Common myeloid progenitor, CD34-positive (primary cell): ENCODE measurements around the gene GRM4.

ENCODE experiments used
- CTCF ChIA-PET: fragments of 350-600 bp; sonication (Branson Sonifier 250); formaldehyde crosslinking; loops from one replicate; lab custom pipeline; 2021; ENCODE audit warnings: antibody characterized with exemption; lab: Charles Lee
- POLR2A ChIA-PET: fragments of 350-600 bp; sonication (Branson Sonifier 250); formaldehyde crosslinking; loops from one replicate; lab custom pipeline; 2021; ENCODE audit warnings: antibody characterized with exemption; lab: Charles Lee
- DNase-seq, 3 donors: peaks; one replicate each; pipeline versions ENCODE4 v3.0.0 to v3.0.0-alpha.2; 2013
- H3K27ac ChIP-seq, 2 experiments: 1 replicate in 1 of 2; 2 replicates in 1 of 2; pipeline ENCODE4 v1.7.0; 2013; ENCODE audit warnings: inconsistent platforms in 2 of 2, low read length in 2 of 2, mild to moderate bottlenecking in 2 of 2, low read depth in 1 of 2, moderate library complexity in 1 of 2; ENCODE audit not compliant: severe bottlenecking in 2 of 2, insufficient read depth in 1 of 2, poor library complexity in 1 of 2
- H3K27me3 ChIP-seq, 5 experiments: replicated peaks in 2 of 5; 1 replicate in 3 of 5; 2 replicates in 2 of 5; pipeline versions ENCODE4 v1.6.1 to v1.7.0; 2013; ENCODE audit warnings: low read length in 4 of 5, mild to moderate bottlenecking in 2 of 5, moderate library complexity in 2 of 5, inconsistent platforms in 1 of 5; ENCODE audit not compliant: insufficient read depth in 5 of 5, control insufficient read depth in 4 of 5
- H3K36me3 ChIP-seq, 4 experiments: 1 replicate in 2 of 4; 2 replicates in 2 of 4; pipeline versions ENCODE4 v1.6.1 to v1.7.0; 2013; ENCODE audit warnings: low read length in 3 of 4, control low read depth in 1 of 4, mild to moderate bottlenecking in 1 of 4; ENCODE audit not compliant: control insufficient read depth in 4 of 4, insufficient read depth in 4 of 4
- H3K4me1 ChIP-seq, 4 experiments: 1 replicate in 3 of 4; 2 replicates in 1 of 4; pipeline versions ENCODE4 v1.6.1 to v1.7.1; 2013; ENCODE audit warnings: low read length in 3 of 4, mild to moderate bottlenecking in 3 of 4, control low read depth in 1 of 4, inconsistent platforms in 1 of 4, moderate library complexity in 1 of 4; ENCODE audit not compliant: control insufficient read depth in 4 of 4, insufficient read depth in 4 of 4; ENCODE audit errors: control extremely low read depth in 1 of 4
- H3K4me3 ChIP-seq, 7 experiments: 1 replicate in 4 of 7; 2 replicates in 3 of 7; pipeline versions ENCODE4 v1.5.1 to v1.7.0; 2013; ENCODE audit warnings: mild to moderate bottlenecking in 7 of 7, low read length in 6 of 7, moderate library complexity in 6 of 7, inconsistent platforms in 2 of 7, low read depth in 2 of 7, control low read depth in 1 of 7; ENCODE audit not compliant: insufficient read depth in 4 of 7, control insufficient read depth in 1 of 7; ENCODE audit errors: extremely low read depth in 1 of 7
- H3K9me3 ChIP-seq, 5 experiments: 1 replicate in 4 of 5; 2 replicates in 1 of 5; pipeline versions ENCODE4 v1.6.1 to v1.7.1; 2013; ENCODE audit warnings: low read length in 4 of 5, mild to moderate bottlenecking in 2 of 5, inconsistent platforms in 1 of 5, low read depth in 1 of 5, moderate library complexity in 1 of 5; ENCODE audit not compliant: control insufficient read depth in 4 of 5, insufficient read depth in 2 of 5; ENCODE audit errors: control extremely low read depth in 1 of 5
- WGBS: methylation state at CpG from one replicate; pipeline ENCODE4 v1.1.5; 2013; ENCODE audit not compliant: insufficient coverage; 5-methylcytosine and 5-hydroxymethylcytosine counted together

GRM4 gene

GRCh38 chr6:34110610-34111009 is 35.3 kb downstream of the GRM4 start:
- H3K4me1 ChIP-seq: no peaks in the 10 kb centered on the region
- DNase-seq: no peak
- H3K36me3 ChIP-seq: no peaks in the 10 kb centered on the region
- peaks cover 0 to 21% (median 2%) of the 10 kb centered on the region in 5 experiments for H3K27me3 ChIP-seq
- 89% methylated on average over 4 of the region's 6 CpGs for WGBS
- H3K27ac ChIP-seq: no peak overlapping the region
- ChIA-PET CTCF (interaction anchor here (0.9 to 1.4 kb wide), 2 partner anchors 45 to 304 kb away, joined by 3 to 4 read pairs; no protein-coding TSS in a partner anchor), POLR2A (no interaction called here)
- no peak overlapping the region for H3K4me3 ChIP-seq
- no peaks in the 10 kb centered on the region for H3K9me3 ChIP-seq

DNA sequence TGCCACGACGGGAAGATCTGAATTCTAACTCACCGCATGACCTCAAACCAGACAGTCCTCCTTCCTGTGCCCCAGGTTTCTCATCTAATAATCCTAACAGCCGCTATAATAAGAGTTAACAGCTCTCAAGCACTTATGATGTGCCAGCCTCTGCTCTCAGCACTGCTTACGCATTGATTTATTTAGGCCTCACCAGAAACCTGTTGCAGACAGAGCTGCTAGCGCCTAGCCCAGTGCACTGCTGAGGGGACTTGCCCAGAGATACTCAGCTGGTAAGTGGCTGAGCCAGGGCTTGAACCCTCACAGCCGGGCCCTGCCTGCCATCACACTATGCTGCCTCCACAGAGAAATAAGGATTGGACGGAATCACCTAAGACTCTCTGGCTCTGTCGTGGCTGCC is 37.7 kb downstream of the GRM4 start:
- no peaks in the 10 kb centered on the region for H3K36me3 ChIP-seq
- H3K9me3 ChIP-seq: no peaks in the 10 kb centered on the region
- WGBS: 90% methylated on average over 9 of the region's 9 CpGs
- H3K4me3 ChIP-seq: no peak overlapping the region
- ChIA-PET CTCF (no interaction called here), POLR2A (no interaction called here)
- H3K4me1 ChIP-seq: no peaks in the 10 kb centered on the region
- no peak overlapping the region for H3K27ac ChIP-seq
- peaks cover 0 to 18% (median 0%) of the 10 kb centered on the region in 5 experiments for H3K27me3 ChIP-seq
- DNase-seq: no peak

GRCh38 chr6:34106900-34107299 is 39.0 kb downstream of the GRM4 start:
- CTCF ChIA-PET: no interaction called here
- no peak overlapping the region for H3K4me3 ChIP-seq
- POLR2A ChIA-PET: interaction anchor here (0.8 kb wide), 1 partner anchor 279 kb away, joined by 5 read pairs; no protein-coding TSS in a partner anchor
- peaks cover 0 to 8% (median 4%) of the 10 kb centered on the region in 5 experiments for H3K27me3 ChIP-seq
- no peaks in the 10 kb centered on the region for H3K4me1 ChIP-seq
- H3K9me3 ChIP-seq: no peaks in the 10 kb centered on the region
- no peak for DNase-seq
- 86% methylated on average over 4 of the region's 5 CpGs for WGBS
- no peaks in the 10 kb centered on the region for H3K36me3 ChIP-seq
- no peak overlapping the region for H3K27ac ChIP-seq

- ChIA-PET POLR2A (interaction anchor here (0.8 kb wide), 1 partner anchor 280 kb away, joined by 5 read pairs; no protein-coding TSS in a partner anchor), CTCF (no interaction called here)
- H3K9me3 ChIP-seq: no peaks in the 10 kb centered on the region
- no peak overlapping the region for H3K4me3 ChIP-seq
- no peak overlapping the region for H3K27ac ChIP-seq
- no peaks in the 10 kb centered on the region for H3K4me1 ChIP-seq
- no peak for DNase-seq
- H3K36me3 ChIP-seq: no peaks in the 10 kb centered on the region
- 93% methylated on average over 5 of the region's 6 CpGs for WGBS
- H3K27me3 ChIP-seq: peaks cover 0 to 7% (median 4%) of the 10 kb centered on the region in 5 experiments
These were observed 39.5 kb downstream of the GRM4 start for GRCh38 chr6:34106421-34106820.

DNA sequence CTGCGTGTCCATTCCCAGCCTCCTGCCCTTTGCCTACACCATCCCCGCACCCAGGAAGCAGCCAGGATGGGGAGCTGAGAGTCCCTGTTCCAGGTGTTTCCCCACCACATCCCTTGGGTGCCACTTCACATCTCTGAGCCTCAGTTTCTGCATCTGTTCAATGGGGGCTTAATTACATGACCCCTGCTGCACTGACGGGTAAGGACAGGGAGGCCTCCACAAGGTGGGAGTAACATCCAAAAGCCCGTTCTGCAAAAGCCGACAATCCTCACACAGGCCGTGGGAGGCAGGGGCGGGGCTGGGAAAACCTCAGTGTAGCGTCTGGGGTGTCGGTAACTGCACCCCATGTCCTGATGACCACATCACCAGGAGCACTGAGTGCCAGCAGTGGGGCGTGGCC is 41.3 kb downstream of the GRM4 start:
- no peaks in the 10 kb centered on the region for H3K9me3 ChIP-seq
- no peak overlapping the region for H3K4me3 ChIP-seq
- no peak for DNase-seq
- no peaks in the 10 kb centered on the region for H3K4me1 ChIP-seq
- H3K27ac ChIP-seq: no peak overlapping the region
- WGBS: 92% methylated on average over 7 of the region's 10 CpGs
- no peaks in the 10 kb centered on the region for H3K36me3 ChIP-seq
- peaks cover 0 to 5% (median 0%) of the 10 kb centered on the region in 5 experiments for H3K27me3 ChIP-seq
- ChIA-PET CTCF (no interaction called here), POLR2A (no interaction called here)

DNA sequence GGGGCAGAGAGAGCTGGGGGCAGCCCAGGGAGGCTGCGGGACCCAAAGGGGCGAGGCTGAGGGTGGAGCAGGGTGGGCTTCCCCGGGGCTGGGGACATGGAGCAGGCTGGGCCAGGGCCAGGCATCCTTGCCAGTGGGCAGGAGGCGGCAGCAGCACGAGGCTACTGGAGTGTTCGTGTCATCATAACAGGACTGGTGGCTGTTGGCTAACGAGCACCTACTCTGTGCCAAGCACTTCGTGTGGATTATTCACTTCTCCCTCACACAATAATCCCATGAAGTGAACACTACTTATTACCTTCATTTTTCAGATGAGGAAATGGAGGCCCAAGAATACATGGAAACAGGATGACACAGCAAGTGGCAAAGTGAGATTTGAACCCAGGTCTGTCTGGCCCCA is 41.7 kb downstream of the GRM4 start:
- Histone ChIP-seq H3K27me3 (peaks cover 0 to 5% (median 0%) of the 10 kb centered on the region in 5 experiments), H3K27ac (no peak overlapping the region), H3K36me3 (no peaks in the 10 kb centered on the region), H3K4me1 (no peaks in the 10 kb centered on the region), H3K9me3 (no peaks in the 10 kb centered on the region), H3K4me3 (no peak overlapping the region)
- POLR2A ChIA-PET: no interaction called here
- no peak for DNase-seq
- WGBS: 94% methylated on average over 8 of the region's 8 CpGs
- CTCF ChIA-PET: no interaction called here

GRCh38 chr6:34103321-34103720 is 42.6 kb downstream of the GRM4 start:
- H3K4me1 ChIP-seq: no peaks in the 10 kb centered on the region
- H3K9me3 ChIP-seq: no peaks in the 10 kb centered on the region
- no peaks in the 10 kb centered on the region for H3K36me3 ChIP-seq
- no peak for DNase-seq
- no peak overlapping the region for H3K27ac ChIP-seq
- 95% methylated on average over 15 of the region's 16 CpGs for WGBS
- ChIA-PET CTCF (no interaction called here), POLR2A (no interaction called here)
- peaks cover 0 to 5% (median 0%) of the 10 kb centered on the region in 5 experiments for H3K27me3 ChIP-seq
- H3K4me3 ChIP-seq: no peak overlapping the region
